Dermis blood vessel endothelial cell (primary cell): ENCODE data around the gene CTIF. TPM values are rescaled to one million over a fixed set of nuclear protein-coding genes. Genes with fewer than 3 reads are reported as not detected.
"Not testable (repeated sequence)": the region's sequence is repeated elsewhere in the genome, so short reads cannot be mapped to it uniquely, and the experiment has no call there.

Source experiments
- DNase-seq: peaks from one replicate; pipeline ENCODE4 v3.0.0; 2010
- total RNA-seq: library from RNA; depleted of rRNA; stranded (reverse); fragments of >200 nt; gene quantifications from 2 replicates; pipeline ENCODE4 v1.2.3, GENCODE V29; 2014

CTIF gene
- total RNA-seq, 1 donor from 2014 or later = 18.0 TPM

DNA sequence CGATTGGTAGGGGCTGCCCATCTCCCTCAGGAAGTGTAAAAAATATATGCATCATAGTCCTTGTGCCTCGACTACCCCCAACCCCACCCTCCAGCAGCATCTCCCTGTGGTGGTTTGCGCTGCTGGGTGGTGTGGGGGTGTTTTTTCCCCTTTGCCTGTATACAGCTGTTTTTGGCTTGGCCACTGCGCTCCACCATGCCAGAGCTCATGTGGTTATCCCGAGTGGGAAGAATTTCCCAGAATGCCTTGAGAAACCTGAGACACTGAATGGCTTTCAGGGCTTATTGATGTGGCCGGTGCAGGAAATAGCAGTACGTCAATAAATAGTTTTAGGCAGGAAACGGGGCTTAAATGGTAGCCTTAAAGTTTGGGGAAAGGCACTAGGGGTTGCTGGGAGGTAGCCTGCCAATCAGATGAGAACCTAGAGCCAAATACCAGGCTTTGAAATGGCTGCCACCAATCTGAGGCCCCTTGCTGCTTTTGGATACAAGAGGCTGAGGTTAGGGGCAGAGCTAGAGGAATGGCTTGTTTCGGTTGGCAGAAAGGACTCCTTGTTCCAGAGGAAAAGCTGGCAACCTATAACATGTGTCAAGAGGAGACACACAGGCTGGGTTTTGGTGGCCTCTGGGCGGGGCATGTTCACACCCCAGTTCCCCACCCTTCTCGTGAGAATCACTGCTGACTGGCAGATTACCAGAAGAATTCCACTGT lies 267.9 kb downstream of the CTIF start:
- DNase-seq = no peak

DNA sequence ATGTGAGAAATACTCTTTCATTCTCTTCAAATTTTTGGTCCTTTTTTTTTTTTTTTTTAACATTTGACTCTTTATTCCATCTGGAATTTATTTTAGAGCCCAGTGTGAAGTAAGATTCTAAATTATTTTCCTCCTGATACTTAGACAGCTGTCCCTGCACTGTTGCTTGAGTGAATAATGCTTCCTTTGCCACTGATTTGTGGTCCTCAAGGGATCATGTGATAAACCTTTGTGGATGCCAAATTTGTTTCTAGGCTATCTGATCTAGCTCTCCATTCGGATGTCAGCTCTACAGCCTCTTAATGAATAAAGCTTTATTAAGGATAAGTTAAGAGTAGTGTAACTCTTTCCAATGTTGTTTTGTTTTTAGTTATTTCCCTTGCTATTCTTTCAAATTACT lies 269.6 kb downstream of the CTIF start:
- DNase-seq = peak; percentile 52

DNA sequence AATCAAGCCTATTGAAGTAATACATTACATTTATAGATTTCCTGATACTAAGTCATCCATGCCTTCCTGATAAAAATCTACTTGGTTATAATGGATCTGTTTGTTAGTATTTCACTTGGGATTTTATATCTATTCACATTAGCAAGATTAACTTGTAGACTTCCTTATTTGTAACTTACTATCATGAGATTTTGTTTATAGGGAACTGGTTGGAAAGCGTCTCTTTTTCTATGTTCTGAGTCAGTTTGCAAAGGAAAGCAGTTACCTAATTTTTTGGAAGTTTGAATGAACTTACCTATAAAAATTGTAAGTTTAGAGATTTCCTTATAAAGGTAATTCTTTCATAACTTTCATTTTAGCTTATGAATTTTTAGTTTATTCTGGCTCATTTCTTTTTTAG lies 270.5 kb downstream of the CTIF start:
- no peak for DNase-seq

DNA sequence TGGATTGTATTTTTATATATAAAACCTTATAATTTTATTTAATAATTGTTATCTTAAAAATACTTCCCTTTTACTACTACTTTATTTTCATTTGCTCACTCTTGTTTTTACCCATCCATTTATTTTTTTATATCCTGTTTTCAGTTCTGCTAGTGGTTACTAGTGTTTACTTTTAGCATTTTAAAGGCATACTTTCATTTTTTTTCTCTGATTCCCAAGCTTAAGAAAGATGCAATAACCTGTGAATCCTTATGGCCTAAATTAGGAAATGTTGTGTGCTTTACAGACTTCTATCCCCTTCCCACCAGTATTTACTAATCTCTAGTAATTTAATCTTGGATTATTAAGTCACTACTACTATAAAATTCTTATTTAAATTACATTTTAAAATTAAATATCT lies 272.0 kb downstream of the CTIF start:
- no peak for DNase-seq

DNA sequence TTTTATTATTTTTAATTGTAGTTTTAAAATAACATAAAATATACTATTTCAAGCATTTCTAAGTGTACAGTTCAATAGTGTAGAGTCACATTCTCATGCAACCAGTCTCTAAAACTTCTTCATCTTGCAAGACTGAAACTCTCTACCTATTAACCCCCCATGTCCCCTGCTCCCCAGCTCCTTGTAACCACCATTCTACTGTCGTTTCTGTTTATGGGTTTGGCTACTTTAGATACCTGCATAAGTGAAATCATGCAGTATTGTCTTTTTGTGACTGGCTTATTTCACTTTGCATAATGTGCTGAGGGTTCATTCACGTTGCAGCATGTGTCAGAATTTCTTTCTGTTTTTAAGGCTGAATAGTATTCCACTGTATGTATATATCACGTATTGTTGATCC lies 272.6 kb downstream of the CTIF start:
- DNase-seq = no peak

DNA sequence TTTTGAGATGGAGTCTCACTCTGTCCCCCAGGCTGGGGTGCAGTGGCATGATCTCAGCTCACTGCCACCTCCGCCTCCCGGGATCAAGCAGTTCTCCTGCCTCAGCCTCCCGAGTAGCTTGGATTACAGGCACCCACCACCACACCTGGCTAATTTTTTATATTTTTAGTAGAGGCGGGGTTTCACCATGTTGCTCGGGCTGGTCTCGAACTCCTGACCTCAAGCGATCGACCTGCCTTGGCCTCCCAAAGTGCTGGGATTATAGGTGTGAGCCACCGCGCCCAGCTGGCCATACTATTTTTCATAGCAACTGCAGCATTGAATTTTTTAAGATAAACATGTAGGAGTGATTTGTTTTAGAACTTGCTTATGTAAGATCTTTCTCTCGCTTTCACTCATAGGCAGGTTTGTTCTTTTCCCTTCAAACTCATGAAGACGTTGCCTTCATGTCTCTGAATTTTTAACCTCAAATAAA lies 273.2 kb downstream of the CTIF start:
- DNase-seq = not testable (repeated sequence)

DNA sequence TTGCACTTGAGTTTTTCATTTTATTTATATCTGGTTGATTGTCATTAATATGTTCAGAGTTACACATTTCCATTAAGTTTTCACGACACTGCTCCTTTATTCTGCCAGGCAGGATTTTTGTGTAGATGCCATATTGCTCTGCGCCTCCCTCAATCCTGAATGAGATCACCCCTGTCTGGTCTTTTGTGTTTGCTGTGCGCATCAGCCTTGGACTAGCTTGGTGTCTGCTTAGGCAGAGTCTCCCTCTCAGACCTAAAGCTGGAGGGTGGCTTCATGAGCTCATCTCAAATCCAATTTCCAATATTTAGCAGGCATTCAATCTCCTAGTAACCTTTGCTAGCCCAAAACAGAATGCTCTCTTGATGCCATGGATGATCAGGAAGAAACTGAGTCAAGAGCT lies 274.5 kb downstream of the CTIF start:
- DNase-seq = no peak

DNA sequence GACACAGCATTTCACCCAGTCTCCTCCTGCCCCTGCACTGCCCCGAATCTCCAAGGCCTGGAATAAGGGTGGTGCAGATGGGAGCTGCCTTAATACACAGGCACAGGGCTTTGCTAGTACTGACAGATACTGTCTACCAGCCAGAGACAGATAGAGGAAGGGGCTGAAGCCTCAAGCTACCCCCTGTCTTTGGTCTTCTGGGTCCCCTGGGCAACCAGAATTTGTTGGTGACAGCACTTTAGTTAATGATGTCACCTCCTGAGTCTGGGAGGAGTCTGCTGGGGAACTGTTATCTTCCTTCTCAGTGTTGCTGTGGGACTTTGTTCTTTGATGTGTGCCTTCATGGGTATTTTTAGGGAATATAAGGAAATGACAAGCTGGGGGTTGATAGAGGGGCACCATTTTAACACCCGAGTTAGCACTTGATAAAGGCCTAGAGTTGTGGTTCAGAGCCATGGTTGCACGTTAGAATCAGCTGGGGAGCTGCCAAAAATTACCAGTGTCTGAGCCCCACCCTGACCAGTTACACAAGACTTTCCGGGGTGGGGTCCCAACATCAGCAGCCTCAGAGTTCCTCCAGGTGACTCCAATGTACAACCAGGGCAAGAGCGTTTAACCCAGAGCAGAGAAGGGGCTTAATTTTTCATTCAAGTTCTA lies 275.1 kb downstream of the CTIF start:
- no peak for DNase-seq

DNA sequence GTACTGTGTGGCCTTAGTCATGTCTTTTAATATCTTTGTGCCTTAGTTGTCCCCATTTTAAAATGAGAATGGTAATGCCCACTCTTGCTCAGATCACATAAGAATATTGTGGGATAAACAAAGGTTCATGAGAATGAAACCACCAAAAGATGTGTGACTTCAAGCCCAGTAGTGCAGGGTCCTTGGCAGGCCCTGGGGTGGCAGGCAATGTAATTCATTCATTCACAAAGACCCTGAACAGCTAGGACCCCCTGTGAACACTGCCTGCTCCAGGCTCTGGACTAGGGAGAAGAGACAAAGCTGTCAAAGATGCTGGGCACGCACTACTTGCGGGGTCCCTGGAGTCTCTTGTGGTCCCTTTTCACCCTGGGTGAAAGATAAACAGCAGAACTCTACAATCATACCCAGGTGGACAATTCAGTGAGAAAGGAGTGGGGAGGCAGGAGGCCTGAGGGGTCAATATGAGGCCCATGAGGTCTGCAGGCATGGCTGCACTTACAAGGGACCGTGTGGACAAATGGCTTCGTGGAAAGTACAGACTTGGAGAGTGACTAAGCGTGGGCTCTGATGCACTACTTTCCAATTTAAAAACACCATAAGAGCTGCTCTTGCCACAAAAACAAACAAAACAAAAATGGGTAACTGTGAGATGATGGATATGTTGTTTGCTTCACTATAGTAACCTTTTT lies 275.8 kb downstream of the CTIF start:
- no peak for DNase-seq

DNA sequence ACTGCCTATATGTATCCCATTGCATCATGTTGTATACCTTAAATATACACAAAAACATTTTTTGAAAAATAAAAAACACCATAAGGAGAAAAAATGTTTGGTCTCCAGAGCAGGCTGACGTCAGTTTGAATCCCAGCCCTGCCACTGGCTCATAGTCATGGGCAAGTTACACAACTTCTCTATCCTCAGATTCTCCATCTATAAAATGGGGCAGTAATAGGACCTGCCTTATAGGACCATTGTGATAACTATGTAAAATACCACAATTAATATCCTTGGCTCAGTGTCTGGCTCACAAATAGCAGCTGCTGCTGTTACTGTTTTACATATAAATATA lies 276.3 kb downstream of the CTIF start:
- DNase-seq = no peak

DNA sequence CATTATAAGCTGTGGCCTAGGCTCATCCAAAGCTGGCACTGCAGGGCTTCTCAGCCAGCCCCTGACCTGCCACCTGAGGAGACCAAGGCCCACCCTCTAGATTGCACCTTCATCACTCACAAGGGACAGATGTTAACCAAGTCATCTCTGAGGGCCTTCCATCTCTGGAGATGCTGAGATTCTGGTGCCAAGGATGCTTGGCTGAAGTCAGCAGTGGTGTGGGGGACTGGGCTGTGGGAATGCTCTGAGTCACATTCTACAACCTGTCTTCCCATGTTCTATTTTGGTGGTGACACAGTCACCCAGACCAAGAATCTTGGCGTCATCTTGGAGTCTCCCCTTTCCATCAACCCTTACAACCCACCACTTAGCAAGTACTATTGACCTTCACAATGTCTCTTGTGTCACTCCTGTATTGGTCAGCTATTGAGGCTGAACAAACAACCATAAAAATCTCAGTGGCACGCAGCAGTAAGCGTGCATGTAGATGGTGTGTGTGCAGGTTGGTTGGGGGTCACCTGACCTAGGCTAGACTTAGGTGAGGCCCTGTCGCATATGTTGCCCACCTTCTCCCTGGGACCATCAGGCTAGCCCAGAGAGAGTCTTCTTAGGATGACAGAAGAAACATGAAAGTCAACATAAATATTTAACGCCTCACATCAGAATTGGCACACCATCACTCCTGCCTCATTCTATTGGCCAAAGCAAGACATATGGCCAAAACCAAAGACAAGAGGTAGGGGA lies 276.9 kb downstream of the CTIF start:
- DNase-seq = no peak

DNA sequence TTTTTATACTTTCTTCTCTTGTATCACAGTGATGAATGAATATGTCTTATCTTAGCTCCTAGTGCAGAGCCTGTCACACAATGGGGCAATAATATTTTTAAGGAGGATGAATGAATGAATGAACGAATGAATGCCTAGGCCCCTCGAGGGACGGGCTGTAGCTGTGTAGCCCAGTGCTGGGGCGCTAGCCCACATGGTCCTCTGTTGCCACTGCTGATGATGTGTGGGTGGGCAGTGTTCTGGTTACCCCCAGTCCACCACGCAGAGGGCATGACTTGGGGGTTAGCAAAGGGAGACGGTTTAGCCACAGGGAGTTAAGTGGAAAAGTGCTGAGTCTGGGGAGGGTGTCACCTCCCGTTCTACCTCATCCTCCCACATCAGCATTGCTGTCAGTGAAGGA lies 277.7 kb downstream of the CTIF start:
- no peak for DNase-seq

DNA sequence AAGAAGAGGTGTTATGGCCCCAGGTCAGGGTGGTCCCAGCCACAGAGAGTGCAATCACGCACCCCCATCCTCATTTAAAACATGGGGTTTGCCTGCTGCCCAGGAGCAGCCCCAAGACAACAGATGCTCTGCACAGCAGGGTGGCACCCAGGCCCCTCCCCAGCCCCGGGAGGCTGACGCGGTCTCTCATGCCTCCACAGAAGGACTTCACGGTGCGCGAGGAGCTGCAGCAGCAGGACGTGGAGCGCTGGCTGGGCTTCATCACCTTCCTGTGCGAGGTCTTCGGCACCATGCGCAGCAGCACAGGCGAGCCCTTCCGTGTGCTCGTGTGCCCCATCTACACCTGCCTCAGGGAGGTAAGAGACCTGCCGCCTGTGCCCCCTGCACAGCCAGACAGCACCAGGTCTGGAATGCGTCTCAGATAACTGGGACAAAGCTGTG lies 278.2 kb downstream of the CTIF start:
- no peak for DNase-seq

DNA sequence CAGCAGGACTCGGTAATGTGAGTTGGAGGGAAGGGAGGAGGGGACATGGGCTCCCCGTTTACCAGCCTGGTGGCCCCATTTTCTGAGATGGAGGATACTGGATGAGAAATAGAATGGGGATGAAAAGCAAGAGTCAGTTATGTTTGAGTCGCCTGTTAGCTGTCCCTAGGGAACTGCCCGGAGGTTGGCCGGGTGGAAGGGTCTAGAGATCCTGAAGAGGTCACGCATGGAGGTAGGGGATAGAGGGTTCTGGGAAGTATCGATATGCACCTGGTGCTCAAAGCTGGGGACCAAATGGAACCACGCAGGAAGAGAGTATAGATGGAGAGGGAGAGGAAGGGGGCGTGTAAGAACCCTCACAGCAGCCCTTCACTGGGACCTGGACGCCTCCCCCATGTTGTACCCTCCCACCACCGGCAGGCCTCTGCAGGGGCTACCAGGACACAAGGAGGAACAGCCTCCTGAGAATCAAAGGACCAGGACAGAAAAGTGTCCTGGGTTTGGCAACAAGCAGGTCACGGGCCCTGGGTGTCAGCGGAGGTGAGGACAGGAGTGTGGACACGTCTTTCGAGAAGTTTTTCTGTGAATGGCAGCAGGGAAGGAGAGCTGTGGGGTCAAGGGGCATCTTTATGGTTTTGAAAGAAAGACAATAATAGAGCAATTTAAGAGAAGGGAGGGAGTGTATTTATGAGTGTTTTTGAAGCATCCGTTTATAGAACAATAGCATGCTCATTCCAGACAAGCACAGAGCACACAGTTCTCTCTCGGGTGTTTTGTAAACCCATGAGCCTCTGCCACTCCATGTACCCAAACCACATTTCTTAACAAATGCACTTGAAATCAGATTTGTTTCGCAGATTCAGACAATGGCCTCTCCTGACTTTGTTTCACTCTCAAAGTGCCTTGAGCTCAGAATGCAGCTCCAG lies 279.8 kb downstream of the CTIF start:
- peak; percentile 17 for DNase-seq

DNA sequence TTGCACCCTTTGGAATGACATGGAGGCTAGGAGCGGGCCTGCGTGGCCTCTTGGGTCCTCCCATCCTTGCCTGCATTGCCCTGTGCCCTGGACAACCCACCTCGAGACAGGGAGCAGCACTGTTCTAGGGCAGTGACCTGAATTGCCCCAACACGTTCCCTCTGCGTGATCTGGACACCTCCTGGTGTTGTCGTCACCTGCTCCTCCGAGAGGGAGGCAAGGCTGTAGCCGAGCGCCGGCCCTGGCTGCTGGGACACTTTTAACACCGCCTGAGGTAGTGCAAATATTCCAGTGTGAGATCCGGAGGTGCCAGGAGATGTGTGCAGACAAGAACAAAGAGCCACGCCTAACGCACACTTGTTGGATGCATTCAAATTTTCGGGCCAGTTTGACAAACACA lies 280.4 kb downstream of the CTIF start:
- DNase-seq = no peak

DNA sequence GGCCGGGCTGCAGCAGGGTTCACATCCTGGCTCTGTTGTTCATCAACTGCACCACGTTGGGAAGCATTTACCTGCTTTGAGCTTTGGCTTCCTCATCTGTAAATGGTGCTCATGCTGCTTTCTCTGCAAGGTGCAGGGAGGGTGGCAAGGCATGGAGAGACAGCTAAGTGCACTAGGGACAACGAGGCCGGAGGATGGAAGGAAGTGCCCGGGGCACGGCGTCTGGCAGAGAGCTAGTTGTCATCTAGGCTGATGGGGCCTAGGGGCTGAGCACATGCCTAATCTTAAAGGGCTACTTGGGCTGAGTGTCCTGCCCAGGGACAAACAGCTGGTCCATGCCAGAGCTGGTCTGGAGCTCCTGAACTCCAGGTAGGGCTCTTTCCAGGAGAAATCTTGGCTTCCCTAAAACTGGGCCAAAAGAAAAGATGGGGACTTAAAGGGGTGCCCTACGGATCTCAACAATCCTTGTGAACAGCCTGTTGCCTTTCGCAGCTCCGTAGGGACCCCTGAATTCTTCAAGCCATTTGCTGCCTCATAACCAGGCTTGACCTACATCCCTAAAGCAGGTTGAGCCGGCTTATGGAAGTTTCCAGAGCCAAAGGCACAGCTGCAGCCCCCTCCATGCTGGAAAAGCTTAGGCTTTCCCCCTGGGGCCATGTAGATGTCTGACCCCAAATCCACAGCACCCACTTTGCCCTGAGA lies 281.1 kb downstream of the CTIF start:
- no peak for DNase-seq

DNA sequence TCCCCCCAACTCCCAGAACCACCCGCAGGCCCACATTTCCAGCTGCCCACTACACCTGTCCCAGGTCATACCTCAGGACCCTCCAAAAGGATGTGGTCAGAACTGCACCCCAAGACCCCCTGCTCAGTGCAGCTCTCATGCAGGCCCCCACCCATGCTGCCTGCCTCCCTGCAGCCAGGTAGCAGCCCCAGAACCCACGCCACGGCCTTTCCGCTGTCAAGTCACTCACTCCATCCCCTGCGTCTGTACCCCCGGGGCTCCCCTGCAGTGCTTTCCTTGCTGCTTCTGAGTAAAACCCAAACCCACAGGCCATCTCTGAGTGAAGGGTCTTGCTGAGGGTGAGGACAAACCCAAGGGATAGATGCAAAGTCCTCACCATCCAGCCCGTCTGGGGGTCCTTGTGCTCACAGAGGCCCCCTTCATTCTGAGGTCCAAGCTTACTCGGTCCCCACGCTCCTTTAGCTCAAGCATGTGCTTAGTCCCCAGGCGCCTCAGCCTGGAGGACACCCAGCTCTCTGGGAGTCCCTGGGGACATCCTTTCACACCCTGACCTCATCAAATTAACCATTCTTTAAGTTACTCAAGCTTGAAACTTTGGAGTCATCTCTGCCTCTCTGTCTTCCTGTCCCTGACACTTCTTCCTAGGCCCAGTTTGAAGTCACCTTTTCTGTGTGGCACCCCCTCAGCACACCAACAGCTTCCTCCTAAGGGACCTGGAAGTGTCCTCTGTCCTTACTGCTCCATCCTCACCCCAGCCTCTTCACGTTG lies 281.8 kb downstream of the CTIF start:
- no peak for DNase-seq

DNA sequence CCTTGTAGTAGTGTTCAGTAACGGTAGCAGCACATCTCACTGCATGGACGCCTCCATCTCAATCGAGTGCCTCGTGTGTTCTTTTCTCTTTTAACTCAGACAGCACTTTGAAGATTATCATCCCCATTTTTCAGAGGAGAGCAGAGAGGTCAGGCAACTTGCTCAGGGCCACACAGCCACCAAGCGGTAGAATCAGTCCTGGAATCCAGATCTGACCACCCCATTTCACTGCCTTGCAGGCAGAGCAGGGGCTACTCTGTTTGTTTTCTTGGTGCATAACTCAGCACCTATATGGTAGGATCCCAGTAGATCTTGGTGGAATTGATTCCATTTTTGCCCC lies 282.4 kb downstream of the CTIF start:
- DNase-seq = no peak

DNA sequence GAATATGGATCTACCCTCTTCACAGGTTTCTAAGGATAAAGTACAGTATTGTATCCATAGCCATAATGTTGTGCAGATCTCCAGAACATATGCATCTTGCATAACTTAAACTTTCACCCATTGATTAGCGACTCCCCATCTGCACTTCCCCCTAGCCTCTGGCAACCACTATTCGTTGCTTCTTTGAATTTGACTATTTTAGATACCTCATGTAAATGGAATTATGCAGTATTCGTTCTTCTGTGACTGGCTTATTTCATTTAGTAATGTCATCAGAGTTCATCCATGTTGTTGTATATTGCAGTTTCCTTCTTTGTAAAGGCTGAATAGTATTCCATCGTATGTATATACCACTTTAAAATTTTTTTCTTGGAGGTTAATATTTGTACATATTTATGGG lies 283.0 kb downstream of the CTIF start:
- DNase-seq = no peak

DNA sequence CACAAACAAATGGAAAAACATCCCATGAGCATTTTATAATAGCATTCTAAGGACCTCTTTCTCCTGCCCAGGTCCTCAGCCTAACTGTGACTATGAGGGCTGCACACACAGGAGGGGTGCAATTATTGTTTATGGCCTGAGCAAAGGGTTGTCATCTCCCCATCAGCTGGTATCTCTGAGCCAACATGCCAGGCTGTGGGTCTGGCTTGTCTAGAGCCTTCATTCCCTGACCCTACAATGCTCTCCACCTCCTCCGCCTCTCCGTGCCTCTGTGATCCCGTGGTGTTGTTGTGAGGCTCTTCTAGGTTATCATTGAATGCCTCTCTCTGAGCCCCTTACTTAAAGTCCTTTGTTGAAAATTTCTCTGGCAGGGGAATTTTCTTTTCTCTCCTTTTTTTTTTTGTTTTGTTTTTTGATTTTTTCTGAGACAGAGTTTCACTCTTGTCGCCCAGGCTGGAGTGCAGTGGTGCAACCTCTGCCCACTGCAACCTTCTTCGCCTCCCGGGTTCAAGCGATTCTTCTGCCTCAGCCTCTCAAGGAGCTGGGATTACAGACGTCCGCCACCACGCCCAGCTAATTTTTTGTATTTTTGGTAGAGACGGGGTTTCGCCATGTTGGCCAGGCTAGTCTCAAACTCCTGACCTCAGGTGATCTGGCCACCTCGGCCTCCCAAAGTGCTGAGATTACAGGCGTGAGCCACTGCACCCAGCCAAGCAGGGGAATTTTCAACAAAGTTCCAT lies 285.6 kb downstream of the CTIF start:
- DNase-seq = no peak
